IMR-90 (cell line): ENCODE data around the gene NPFFR2. TPM values are rescaled to one million over a fixed set of nuclear protein-coding genes. Genes with fewer than 3 reads are reported as not detected.

ENCODE experiments used
- ATAC-seq: fragments of 200-7000 bp; cut with Tn5 transposase; 2 replicates; pipeline ENCODE4 v1.9.1; 2020; ENCODE audit warnings: low read depth, mild to moderate bottlenecking, moderate library complexity
- BruUV-seq: library from RNA; stranded (reverse); fragments of 400-500 nt; replicated peaks from 2 replicates; lab custom pipeline; 2021; lab: Mats Ljungman, UMichigan
- CTCF ChIA-PET: fragments of 300-600 bp; formaldehyde crosslinking; extraction: SDS; loops from one replicate; lab custom pipeline; 2021; ENCODE audit warnings: antibody characterized with exemption; lab: Yijun Ruan, JAX
- POLR2A ChIA-PET: fragments of 300-600 bp; sonication (Branson Sonifier 250); formaldehyde crosslinking; loops from one replicate; lab custom pipeline; 2022; ENCODE audit warnings: antibody characterized with exemption; ENCODE audit not compliant: unreplicated experiment; lab: Charles Lee
- DNase-seq: peaks from one replicate; pipeline ENCODE4 v3.0.0; 2013
- H2AFZ ChIP-seq: replicated peaks from 2 replicates; pipeline ENCODE3; 2013; ENCODE audit warnings: low read length, mild to moderate bottlenecking; ENCODE audit not compliant: poor library complexity
- H2AK5ac ChIP-seq: 2 replicates; pipeline ENCODE4 v1.6.1; 2013; ENCODE audit warnings: low read depth, low read length, inconsistent platforms
- H2AK9ac ChIP-seq: replicated peaks from 2 replicates; pipeline ENCODE3; 2013; ENCODE audit warnings: mild to moderate bottlenecking, low read depth, low read length, moderate library complexity; ENCODE audit not compliant: poor library complexity
- H2BK120ac ChIP-seq: 2 replicates; pipeline ENCODE4 v1.6.1; 2013; ENCODE audit warnings: low read depth, low read length, inconsistent platforms
- H2BK15ac ChIP-seq: 3 replicates; pipeline ENCODE4 v1.6.1; 2013; ENCODE audit warnings: low read depth, low read length, inconsistent platforms
- H2BK20ac ChIP-seq: 2 replicates; pipeline ENCODE4 v1.6.1; 2013; ENCODE audit warnings: low read depth, mild to moderate bottlenecking, inconsistent platforms, low read length, moderate library complexity
- H2BK5ac ChIP-seq: 2 replicates; pipeline ENCODE4 v1.6.1; 2013; ENCODE audit warnings: mild to moderate bottlenecking, low read depth, low read length, inconsistent platforms; ENCODE audit not compliant: poor library complexity, severe bottlenecking
- H3K14ac ChIP-seq: replicated peaks from 2 replicates; pipeline ENCODE4 v1.6.1; 2013; ENCODE audit warnings: low read depth, low read length, inconsistent platforms
- H3K18ac ChIP-seq: 2 replicates; pipeline ENCODE4 v1.6.1; 2013; ENCODE audit warnings: low read depth, low read length, control low read depth
- H3K23ac ChIP-seq: 2 replicates; pipeline ENCODE4 v1.6.1; 2013; ENCODE audit warnings: low read depth, low read length, inconsistent platforms
- H3K27ac ChIP-seq: 2 replicates; pipeline ENCODE4 v1.5.1; 2013; ENCODE audit warnings: mild to moderate bottlenecking, control low read depth, low read length; ENCODE audit not compliant: insufficient read depth
- H3K27me3 ChIP-seq: 2 replicates; pipeline ENCODE4 v1.6.1; 2013; ENCODE audit warnings: low read length; ENCODE audit not compliant: control insufficient read depth, insufficient read depth
- H3K36me3 ChIP-seq: 2 replicates; pipeline ENCODE4 v1.6.1; 2013; ENCODE audit warnings: low read length, mixed read lengths; ENCODE audit not compliant: control insufficient read depth, insufficient read depth
- H3K4ac ChIP-seq: 2 replicates; pipeline ENCODE4 v1.6.1; 2013; ENCODE audit warnings: low read depth, low read length, inconsistent platforms
- H3K4me1 ChIP-seq: 2 replicates; pipeline ENCODE4 v1.6.1; 2013; ENCODE audit warnings: low read length, mixed read lengths; ENCODE audit not compliant: control insufficient read depth, insufficient read depth
- H3K4me2 ChIP-seq: 2 replicates; pipeline ENCODE4 v1.6.1; 2013; ENCODE audit warnings: low read depth, mild to moderate bottlenecking, control low read depth, low read length, moderate library complexity
- H3K4me3 ChIP-seq: 2 replicates; pipeline ENCODE4 v1.5.1; 2013; ENCODE audit warnings: low read depth, mild to moderate bottlenecking, control low read depth, low read length, moderate library complexity; ENCODE audit not compliant: insufficient read depth
- H3K56ac ChIP-seq: 2 replicates; pipeline ENCODE4 v1.6.1; 2013; ENCODE audit warnings: low read length, inconsistent platforms; ENCODE audit not compliant: insufficient read depth; ENCODE audit errors: extremely low read depth
- H3K79me1 ChIP-seq, 2 experiments: 2 replicates each; pipeline ENCODE4 v1.6.1; 2013; ENCODE audit warnings: low read length in 2 of 2, inconsistent platforms in 1 of 2, low read depth in 1 of 2
- H3K9ac ChIP-seq: 2 replicates; pipeline ENCODE4 v1.6.1; 2013; ENCODE audit warnings: low read depth, low read length, control low read depth
- H3K9me1 ChIP-seq: 2 replicates; pipeline ENCODE4 v1.6.1; 2013; ENCODE audit warnings: low read length, inconsistent platforms; ENCODE audit not compliant: insufficient read depth
- H3K9me3 ChIP-seq: 2 replicates; pipeline ENCODE4 v1.6.1; 2013; ENCODE audit warnings: low read length; ENCODE audit not compliant: control insufficient read depth, insufficient read depth
- H4K20me1 ChIP-seq: 2 replicates; pipeline ENCODE4 v1.6.1; 2013; ENCODE audit warnings: low read length, inconsistent platforms; ENCODE audit not compliant: insufficient read depth
- H4K5ac ChIP-seq: 2 replicates; pipeline ENCODE4 v1.6.1; 2013; ENCODE audit warnings: mild to moderate bottlenecking, low read depth, low read length, control low read depth
- H4K8ac ChIP-seq, 2 experiments: 2 replicates each; pipeline ENCODE4 v1.6.1; 2013; ENCODE audit warnings: low read depth in 2 of 2, low read length in 2 of 2, control low read depth in 1 of 2, inconsistent platforms in 1 of 2
- H4K91ac ChIP-seq: 2 replicates; pipeline ENCODE4 v1.6.1; 2013; ENCODE audit warnings: low read depth, low read length, inconsistent platforms; ENCODE audit not compliant: insufficient read depth
- BHLHE40 ChIP-seq: fragments of 150-350 bp; IDR thresholded peaks from 2 replicates; pipeline ENCODE4 v1.6.1; 2016; ENCODE audit warnings: mild to moderate bottlenecking, low read depth, low read length
- CEBPB ChIP-seq: IDR thresholded peaks from 2 replicates; pipeline ENCODE4 v1.6.1; 2012; ENCODE audit warnings: low read depth, low read length, improper control_type of control experiment
- CHD1 ChIP-seq: IDR thresholded peaks from 2 replicates; pipeline ENCODE4 v1.6.1; 2012; ENCODE audit warnings: low read depth, low read length, improper control_type of control experiment
- FOS ChIP-seq: fragments of 150-350 bp; IDR thresholded peaks from 2 replicates; pipeline ENCODE4 v1.6.1; 2016; ENCODE audit warnings: low read depth, low read length
- MAFK ChIP-seq: IDR thresholded peaks from 2 replicates; pipeline ENCODE4 v1.6.1; 2012; ENCODE audit warnings: low read depth, low read length, improper control_type of control experiment
- MAZ ChIP-seq: IDR thresholded peaks from 2 replicates; pipeline ENCODE4 v1.6.1; 2012; ENCODE audit warnings: low read depth, mild to moderate bottlenecking, low read length, improper control_type of control experiment, moderate library complexity, borderline replicate concordance
- MXI1 ChIP-seq: IDR thresholded peaks from 2 replicates; pipeline ENCODE4 v1.6.1; 2012; ENCODE audit warnings: low read depth, mild to moderate bottlenecking, low read length, moderate library complexity, borderline replicate concordance
- NFE2L2 ChIP-seq: fragments of 150-350 bp; IDR thresholded peaks from 2 replicates; pipeline ENCODE4 v1.6.1; 2016; ENCODE audit warnings: low read depth, mild to moderate bottlenecking, low read length
- POLR2A ChIP-seq: IDR thresholded peaks from 2 replicates; pipeline ENCODE4 v1.6.1; 2012; ENCODE audit warnings: mild to moderate bottlenecking, low read depth, low read length
- RAD21 ChIP-seq: IDR thresholded peaks from 2 replicates; pipeline ENCODE4 v1.6.1; 2012; ENCODE audit warnings: low read length, improper control_type of control experiment
- RCOR1 ChIP-seq: IDR thresholded peaks from 2 replicates; pipeline ENCODE4 v1.6.1; 2012; ENCODE audit warnings: mild to moderate bottlenecking, low read length, improper control_type of control experiment; ENCODE audit not compliant: insufficient replicate concordance
- SMC3 ChIP-seq: fragments of 150-350 bp; IDR thresholded peaks from 2 replicates; pipeline ENCODE4 v1.6.1; 2016; ENCODE audit warnings: low read depth, mild to moderate bottlenecking, antibody characterized with exemption, low read length, moderate library complexity
- WGBS, 2 experiments: methylation state at CpG; one replicate each; pipeline versions ENCODE4 v1.1.5 to v1.1.7; 2013; ENCODE audit warnings: missing lambda C conversion rate in 2 of 2; ENCODE audit not compliant: insufficient read length in 1 of 2; ENCODE audit errors: extremely low coverage in 2 of 2; 5-methylcytosine and 5-hydroxymethylcytosine counted together
- dilution Hi-C: fragments of 300-500 bp; cut with HindIII; formaldehyde crosslinking; loops from one replicate; pipeline ENCODE4 v1.14.3; 2018; ENCODE audit warnings: low sequenced_read_pairs; ENCODE audit not compliant: unreplicated experiment
- in situ Hi-C: fragments of 300-500 bp; cut with MboI; formaldehyde crosslinking; loops from 3 replicates; pipeline ENCODE4 v1.14.3; 2019; ENCODE audit warnings: low sequenced_read_pairs, inconsistent platforms, mixed read lengths
- intact Hi-C: fragments of 100-400 bp; cut with micrococcal nuclease; formaldehyde crosslinking; loops from 2 replicates; pipeline ENCODE4 v1.10.0; 2022
- polyA plus RNA-seq, 3 experiments: library from polyadenylated mRNA; depleted of rRNA; stranded (reverse); fragments of >200 nt; gene quantifications; 2 replicates each; pipeline ENCODE4 v1.2.3, GENCODE V29; 2012; ENCODE audit warnings: low replicate concordance in 1 of 3
- total RNA-seq: library from RNA; depleted of rRNA; stranded (reverse); fragments of >200 nt; gene quantifications from 2 replicates; pipeline ENCODE4 v1.2.3, GENCODE V29; 2012
- TF ChIP-seq, protein P1 (sequence below): fragments of 150-350 bp; IDR thresholded peaks from 2 replicates; pipeline ENCODE4 v1.6.1; 2016; ENCODE audit warnings: low read depth, mild to moderate bottlenecking, low read length, moderate library complexity, borderline replicate concordance
- TF ChIP-seq, protein P2 (sequence below): fragments of 150-350 bp; IDR thresholded peaks from 2 replicates; pipeline ENCODE4 v1.6.1; 2017; ENCODE audit warnings: mild to moderate bottlenecking, antibody characterized with exemption, low read length, low read depth

The NPFFR2 gene
- total and polyA plus RNA-seq, 2 of the 4 experiments (the other 2 are of a cell fraction) = not detected

DNA sequence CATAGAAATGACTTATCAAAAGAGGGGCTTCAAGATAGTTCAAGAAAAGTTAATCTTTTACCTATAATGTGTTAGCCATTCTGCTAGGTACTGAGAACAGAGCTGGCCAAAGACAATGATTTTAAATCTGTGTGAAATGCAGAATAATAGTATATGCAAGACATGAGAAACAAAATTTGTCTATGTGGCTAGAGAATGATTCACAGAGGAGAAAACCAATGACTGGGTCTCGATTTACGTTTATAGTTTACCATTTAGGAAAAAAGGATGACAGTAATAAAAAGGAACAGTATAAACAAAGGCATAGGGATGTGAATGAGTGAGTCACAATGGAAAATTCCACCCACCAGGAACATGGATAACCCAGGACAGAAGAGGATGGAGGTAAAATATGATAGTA, 31.9 kb downstream of the NPFFR2 start:
- Histone ChIP-seq H3K9ac (no peak overlapping the region), H2AFZ (no peak overlapping the region), H3K4me3 (no peak overlapping the region), H2BK15ac (no peak overlapping the region), H3K27me3 (no peaks in the 10 kb centered on the region), H2BK20ac (no peak overlapping the region), H3K9me3 (no peaks in the 10 kb centered on the region), H4K8ac (no peak overlapping the region), H3K4me2 (no peak overlapping the region), H4K20me1 (no peaks in the 10 kb centered on the region), H3K4ac (no peak overlapping the region), H3K79me1 (no peaks in the 10 kb centered on the region), H3K9me1 (no peaks in the 10 kb centered on the region), H4K91ac (no peak overlapping the region), H3K14ac (no peak overlapping the region), H3K4me1 (no peaks in the 10 kb centered on the region), H3K23ac (no peak overlapping the region), H2AK9ac (no peak overlapping the region), H3K18ac (no peak overlapping the region), H3K36me3 (no peaks in the 10 kb centered on the region), H4K5ac (no peak overlapping the region), H3K56ac (no peak overlapping the region), H2BK5ac (no peak overlapping the region), H2AK5ac (no peak overlapping the region), H3K27ac (no peak overlapping the region), H2BK120ac (no peak overlapping the region)
- DNase-seq (no peak), ATAC-seq (no peak)
- in situ Hi-C loops = no loop called here
- no CpG with 5 or more reads among the region's 2 CpGs for WGBS, 2 experiments
- intact Hi-C loops = no loop called here
- dilution Hi-C loops = no loop called here
- ChIA-PET CTCF (no interaction called here), POLR2A (no interaction called here)
- TF ChIP-seq, protein P1, sequence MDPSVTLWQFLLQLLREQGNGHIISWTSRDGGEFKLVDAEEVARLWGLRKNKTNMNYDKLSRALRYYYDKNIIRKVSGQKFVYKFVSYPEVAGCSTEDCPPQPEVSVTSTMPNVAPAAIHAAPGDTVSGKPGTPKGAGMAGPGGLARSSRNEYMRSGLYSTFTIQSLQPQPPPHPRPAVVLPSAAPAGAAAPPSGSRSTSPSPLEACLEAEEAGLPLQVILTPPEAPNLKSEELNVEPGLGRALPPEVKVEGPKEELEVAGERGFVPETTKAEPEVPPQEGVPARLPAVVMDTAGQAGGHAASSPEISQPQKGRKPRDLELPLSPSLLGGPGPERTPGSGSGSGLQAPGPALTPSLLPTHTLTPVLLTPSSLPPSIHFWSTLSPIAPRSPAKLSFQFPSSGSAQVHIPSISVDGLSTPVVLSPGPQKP = no peak
- TF ChIP-seq MXI1 (no peak), MAFK (no peak), RCOR1 (no peak), SMC3 (no peak), NFE2L2 (no peak), CHD1 (no peak), MAZ (no peak), POLR2A (no peak), CEBPB (no peak), BHLHE40 (no peak), RAD21 (no peak), FOS (no peak)
- TF ChIP-seq, protein P2, sequence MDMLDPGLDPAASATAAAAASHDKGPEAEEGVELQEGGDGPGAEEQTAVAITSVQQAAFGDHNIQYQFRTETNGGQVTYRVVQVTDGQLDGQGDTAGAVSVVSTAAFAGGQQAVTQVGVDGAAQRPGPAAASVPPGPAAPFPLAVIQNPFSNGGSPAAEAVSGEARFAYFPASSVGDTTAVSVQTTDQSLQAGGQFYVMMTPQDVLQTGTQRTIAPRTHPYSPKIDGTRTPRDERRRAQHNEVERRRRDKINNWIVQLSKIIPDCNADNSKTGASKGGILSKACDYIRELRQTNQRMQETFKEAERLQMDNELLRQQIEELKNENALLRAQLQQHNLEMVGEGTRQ = no peak
- no TSS peak for BruUV-seq
